CD4-positive, alpha-beta T cell treated with Interleukin-4 for 4 hours (primary cell): ENCODE data around the gene KRT17.
"Not testable (repeated sequence)": the region's sequence is repeated elsewhere in the genome, so short reads cannot be mapped to it uniquely, and the experiment has no call there.

Experiments used
- DNase-seq: peaks from one replicate; pipeline ENCODE4 v3.0.0-alpha.2; 2020

KRT17 gene

DNA sequence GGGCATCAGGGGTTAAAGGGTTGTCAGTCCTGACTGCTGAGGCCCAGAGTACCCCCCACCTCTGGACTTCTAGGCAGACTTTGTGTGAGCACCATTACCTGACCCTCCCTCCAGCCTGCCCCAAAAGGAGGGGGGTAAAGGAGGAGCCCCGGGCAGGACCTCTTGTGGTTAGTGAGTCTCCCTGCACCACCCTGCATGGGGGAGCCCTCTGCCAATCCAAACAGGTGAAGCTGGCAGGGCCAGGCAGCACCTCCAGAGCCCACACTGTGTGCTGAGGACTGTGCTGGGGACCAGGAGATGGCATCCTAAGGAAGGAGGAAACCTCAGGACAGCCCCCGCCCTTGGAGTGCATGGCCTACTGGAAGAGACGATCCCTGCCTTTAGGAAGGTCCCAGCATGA lies 35.1 kb downstream of the KRT17 start:
- no peak for DNase-seq

DNA sequence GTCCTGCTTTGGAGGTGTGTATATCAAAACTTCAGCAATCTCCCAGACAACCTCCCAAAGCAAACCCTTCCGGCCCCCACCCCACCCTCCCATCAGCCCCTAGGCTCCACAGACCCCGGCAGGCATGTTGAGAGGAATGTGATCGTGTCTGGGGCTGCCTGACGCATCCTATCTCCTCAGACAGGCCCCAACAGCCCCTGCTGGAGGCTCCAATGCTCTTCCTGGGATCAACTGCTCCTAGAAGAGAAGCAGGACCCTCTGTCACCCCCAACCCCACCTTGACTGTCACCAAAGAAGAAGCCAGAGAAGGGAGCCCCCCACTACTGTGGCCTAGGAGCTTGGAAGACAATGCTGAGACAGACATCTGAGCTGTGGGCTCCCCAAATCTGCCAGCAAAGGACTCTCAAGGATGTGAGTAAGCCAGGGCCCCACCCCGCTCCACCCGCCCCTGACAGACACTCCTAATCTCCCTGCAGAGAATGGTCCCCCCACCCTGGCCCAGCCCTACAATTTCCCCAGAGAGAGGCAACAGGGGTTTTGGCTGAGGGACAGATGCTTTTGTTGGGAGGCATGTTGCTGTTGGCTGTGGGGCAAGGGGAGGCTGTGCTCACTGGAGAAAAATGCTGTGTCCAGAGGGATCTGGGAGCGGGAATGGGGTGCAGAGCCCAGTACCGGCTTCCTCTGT lies 36.1 kb downstream of the KRT17 start:
- no peak for DNase-seq

DNA sequence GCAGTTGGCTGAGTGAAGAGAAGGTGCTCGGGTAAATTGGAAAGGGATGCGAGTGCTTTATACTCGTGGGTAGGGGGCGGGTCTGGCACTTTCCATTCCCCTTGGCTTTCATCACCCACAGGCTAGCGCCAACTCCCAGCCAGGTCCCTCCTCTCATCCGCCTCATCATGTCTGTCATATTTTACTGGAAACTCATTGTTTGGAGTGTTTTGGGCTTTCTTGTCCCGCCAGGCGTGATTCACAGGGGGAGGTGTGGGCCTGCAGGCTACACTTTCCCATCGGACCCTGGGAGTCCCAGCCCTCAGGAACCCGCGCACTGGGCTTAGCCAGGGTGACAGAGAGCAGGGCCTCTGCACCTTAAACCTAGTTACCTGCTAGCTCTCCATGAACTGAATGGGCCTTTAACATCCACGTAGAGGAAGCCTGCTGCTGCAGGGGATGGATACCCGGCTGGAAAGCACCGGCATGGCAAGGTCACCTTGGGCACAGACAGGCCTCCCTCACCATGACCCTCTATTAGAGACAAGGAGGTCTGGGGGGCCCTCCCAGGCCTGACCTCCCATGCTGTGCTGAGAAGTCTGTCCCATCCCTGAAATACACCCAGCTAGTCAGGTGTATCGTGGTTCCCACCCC lies 37.4 kb downstream of the KRT17 start, which contains the start of gene KRT14:
TSS of gene KRT14 (minus strand) at position 33 of the 633 bp plus-strand sequence. CDS start 61 bp downstream, outside the sequence.
- no peak for DNase-seq

DNA sequence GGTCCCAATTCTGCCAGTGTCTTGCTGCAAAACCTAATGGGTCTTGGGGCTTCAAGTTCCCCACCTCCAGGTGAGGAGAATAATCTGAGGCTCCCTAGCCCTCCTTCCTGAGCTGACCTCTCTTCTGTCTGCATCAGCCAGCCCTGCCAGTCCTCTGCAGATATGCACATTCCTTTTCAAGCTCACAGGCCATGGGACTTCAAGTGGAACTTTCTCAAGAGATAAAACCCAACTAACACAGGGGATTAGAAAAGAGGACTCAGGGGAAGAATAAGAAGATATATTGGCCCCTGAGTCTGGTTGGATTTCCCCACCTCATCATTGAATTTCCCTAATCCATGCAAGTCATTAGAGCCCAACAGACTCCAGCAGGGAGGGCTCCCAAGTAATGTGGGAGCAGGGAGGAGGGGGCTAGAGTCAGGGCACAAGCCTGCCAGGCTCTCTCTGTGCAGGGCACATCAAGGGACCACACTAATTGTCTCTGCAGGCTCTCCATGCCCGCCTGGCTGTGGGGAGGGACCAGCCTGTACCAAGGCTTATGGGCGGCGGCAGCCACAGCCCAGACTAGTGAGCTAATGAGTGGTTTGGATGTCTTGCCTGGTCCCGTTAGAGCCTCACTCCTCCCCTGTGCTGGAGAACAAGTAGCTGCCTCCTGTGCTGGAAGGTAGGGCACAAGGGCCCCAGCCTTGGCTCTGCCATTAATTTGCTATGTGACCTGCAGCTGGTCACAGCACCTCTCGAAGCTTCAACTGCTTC lies 38.9 kb downstream of the KRT17 start:
- DNase-seq: no peak

DNA sequence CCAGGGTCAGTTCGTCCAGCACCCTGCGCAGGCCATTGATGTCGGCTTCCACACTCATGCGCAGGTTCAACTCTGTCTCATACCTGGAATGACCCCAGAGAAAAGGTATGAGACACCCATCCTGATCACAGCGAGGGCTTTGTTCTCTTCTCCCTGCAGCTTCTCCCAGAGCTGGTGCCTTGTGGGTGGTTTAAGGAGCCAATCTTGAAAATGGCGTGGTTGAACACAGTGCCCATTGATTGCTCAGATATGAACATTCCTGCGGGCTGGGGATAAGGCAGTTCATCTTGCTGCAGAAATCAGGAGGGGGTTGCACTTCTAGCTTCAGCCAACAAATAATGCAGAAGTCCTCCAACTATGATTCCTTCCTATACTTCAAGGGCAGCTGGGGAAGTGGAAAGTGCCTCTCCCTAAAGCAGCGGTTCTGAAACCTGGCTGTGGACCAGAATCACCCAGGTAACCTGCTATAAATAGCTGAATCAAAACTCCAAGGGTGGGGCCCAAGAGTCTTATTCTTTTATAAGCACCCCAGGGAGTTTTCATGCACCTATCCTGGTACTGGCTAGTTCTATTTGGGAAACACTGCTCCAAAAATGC lies 39.9 kb downstream of the KRT17 start:
- not testable (repeated sequence) for DNase-seq

DNA sequence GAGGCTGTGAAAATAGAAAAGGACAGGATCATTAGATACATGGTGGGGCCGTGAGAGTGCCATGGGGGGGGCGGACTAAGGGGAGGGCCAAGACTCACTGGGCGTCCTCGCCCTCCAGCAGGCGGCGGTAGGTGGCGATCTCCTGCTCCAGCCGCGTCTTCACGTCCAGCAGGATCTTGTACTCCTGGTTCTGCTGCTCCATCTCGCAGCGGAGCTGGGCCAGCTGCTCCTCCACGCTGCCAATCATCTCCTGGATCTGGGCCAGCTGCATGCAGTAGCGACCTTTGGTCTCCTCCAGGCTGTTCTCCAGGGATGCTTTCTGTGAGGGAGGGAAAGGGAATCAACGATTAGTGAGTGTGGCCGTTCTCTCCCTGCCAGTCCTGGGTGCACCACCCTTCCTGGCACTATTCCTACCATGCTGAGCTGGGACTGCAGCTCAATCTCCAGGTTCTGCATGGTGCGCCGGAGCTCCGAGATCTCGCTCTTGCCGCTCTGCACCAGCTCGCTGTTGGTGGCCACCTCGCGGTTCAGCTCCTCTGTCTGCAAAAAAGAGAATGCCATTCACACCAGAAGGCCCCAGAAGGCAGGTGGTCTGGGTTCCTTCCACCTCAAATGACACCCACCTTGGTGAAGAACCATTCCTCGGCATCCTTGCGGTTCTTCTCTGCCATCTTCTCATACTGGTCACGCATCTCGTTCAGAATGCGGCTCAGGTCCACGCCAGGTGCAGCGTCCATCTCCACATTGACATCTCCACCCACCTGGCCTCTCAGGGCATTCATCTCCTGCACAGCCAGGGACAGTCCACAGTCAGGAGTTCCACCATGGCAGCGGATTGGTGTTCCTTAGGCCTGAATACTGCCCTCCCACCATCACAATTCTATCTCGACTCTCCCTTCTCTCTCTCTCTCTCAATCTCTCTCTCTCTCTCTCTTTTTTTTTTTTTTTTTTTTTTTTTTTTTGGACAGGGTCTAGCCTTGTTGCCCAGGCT lies 40.9 kb downstream of the KRT17 start:
- DNase-seq: no peak

DNA sequence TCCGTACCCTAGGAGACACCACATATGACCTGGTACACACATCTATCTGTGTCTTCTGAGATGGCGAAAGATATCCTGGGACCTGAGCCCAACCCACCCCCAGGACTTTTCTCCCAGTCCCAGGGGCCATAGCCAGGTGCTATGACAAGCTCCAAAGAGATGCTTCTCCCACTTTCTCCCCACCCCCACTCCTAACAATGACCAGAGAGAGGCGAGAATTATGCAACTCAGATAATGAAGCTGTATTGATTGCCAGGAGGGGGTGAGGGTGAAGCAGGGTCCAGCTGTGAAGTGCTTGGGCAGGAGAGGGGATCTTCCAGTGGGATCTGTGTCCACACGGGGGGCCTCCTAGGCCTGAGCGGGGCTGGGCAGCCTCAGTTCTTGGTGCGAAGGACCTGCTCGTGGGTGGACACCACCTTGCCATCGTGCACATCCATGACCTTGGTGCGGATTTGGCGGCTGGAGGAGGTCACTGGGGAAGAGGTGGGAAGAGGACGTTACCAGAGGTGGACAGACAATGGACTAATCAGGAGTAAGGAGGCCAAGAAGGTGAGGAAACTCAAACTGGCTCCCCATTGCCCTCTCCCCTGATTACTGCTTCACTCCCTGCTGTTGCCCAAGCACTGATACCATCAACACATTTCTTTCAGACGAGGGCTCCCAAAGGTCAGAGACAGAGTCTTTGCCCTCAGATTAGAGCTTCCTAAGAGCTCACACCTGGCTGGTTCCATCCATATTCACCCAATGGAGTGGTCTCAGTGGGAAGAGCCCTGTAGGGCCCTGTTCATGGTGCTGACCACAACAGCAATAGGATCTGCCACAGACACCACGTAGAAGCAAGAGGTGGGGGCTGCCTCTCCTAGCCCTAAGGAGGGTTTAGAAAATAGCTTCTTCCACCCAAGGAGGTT lies 42.1 kb downstream of the KRT17 start:
- DNase-seq: not testable (repeated sequence)

DNA sequence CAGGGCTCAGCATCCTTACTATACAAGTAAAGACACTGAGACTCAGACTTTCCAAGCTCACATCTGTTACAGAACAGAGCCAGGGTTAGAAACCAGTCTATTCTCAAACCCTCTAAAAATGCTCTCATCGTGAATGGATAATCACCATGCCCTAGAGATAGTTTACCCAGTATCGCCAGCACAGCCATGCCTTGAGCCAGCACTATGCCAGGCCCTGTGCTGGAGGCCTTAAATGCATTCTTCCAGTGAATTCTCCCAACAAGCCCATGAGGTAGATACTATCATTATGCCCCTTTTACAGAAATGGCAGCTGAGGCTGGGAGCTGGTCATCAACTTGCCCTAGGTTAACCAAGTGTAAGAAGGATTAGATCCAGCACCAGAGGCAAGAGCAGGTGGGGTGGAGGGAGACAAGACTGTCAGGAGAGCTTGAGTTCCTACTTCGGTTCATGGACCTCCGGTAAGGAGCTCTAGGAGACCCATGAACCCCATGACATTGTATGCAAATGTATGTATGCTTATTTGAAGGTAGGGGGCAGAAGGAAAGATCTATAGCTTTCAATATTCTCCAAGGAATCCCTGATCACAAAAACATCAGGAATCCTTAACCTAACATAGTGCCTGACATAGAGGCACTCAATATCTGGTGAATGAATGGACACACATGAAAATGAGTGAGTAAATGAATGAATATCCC lies 42.9 kb downstream of the KRT17 start:
- no peak for DNase-seq

DNA sequence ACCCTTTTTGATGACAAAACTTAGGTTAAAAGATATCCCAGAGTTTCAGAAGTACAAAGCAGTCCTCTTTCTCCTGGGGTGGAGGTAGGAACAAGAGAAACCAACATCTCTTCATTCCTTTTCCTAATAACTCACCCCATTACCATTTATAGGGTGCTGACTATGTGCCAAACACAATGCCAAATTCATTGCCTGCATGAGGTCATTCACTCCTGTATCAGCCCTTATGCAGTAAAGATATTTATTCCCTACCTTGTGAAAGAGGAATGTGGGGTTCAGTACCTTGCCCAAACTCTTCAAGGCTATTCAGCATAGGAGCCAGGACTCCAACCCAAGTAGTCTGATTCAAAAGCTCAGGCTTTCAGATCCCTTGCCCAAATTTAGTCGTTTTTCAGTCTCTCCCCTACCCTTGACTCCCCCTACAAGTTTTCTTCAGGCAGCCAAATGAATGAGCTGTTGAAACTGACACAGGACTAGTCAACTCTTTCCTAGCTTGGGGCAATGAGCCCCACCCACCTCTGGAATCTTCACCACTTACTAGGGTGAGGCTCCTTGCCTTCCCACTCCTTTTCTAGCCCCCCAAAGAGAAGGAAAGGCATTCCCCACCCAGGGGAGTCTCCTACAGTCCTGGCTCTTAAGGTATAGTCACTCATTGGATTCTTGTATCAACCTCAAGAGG lies 43.5 kb downstream of the KRT17 start:
- DNase-seq: no peak

DNA sequence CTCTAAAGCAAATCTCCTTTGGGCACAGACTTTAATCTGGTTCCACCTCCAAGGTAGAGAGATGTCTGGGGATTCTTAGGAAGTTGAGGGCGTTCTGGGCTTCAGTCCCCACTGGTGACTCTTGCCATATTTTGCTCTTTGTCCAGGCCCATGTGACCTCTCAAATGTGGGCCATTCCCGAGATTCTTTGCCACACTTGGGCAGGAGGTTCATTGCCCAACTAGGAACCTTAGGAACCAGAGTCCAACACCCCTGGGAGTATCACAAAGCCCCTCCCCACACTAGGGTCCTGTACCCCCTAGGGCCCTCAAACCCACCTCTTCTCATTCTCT lies 44.2 kb downstream of the KRT17 start:
- no peak for DNase-seq

DNA sequence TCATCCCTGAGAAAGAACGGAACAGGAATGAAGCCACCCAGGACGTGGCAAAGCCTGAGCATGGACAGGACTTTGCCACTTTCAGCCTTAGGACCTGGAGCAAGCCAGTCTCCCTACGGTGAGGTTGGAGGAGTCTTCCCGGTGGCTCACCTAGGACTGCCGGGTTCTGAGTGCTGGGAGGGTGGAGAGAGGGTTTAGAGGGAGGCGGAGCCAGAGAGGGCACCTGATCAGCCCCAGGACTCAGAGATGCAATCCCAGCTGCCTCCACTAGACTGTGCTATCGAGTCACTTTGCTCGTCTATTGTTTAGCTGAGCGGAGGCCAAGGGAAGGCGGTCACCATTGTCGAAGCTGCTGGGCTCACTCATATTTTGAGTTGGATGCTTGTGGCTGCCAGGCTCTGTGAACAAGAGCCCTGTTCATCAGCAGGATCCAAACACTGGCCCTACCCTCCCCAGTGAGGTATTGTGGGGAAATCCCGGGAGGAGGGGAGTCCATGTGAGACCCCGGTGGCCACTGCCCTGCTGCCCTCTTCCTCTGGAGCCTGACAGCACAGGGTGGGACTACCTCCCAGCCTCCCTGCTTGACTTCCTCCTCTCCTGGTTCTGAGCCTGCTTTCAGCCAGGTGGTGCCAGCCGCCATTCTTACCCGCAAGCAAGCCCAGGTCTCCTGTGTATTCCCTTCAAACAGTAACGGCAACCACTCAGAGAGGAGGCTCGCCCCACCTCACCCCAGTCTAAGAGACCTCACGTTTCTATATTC lies 44.7 kb downstream of the KRT17 start:
- peak; percentile 35 for DNase-seq

DNA sequence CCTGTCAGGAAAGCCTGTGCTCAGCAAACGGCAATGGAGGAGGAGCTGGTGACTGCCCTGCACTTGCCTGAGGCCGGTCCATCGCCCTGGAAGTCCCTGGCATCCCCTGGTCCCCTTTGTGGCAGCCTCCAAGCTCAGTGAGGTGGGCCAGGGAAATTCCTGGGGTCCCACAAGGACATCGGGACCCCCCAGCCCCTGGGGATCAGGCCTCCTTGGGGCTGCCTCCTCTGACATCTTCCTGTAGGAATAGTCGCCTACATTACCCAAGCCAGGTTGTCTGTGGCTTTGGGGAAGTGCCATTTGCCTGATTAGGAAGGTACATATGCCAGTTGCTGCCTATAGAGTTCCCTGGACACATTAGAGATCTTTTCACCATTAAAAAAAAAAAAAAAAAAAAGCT lies 45.4 kb downstream of the KRT17 start:
- DNase-seq: no peak

DNA sequence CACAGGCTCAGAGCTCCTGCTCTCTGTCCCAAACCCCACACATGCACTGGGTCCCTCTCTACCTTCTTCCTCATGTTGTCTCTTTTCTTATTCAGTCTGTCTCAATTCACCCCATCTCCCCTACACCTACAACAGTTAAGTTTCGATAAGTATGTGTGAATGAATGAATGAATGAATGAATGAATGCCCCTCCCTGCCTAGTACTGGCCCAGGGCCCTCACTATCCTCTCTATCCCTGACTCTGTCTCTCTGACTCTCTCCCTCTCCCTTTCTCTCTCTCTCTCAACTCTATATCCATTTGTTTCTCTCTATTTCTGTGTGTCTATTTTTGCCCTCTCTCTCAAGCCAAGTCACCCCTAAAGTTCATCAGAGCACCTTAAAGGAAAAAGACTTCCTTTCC lies 45.8 kb downstream of the KRT17 start:
- DNase-seq: no peak

DNA sequence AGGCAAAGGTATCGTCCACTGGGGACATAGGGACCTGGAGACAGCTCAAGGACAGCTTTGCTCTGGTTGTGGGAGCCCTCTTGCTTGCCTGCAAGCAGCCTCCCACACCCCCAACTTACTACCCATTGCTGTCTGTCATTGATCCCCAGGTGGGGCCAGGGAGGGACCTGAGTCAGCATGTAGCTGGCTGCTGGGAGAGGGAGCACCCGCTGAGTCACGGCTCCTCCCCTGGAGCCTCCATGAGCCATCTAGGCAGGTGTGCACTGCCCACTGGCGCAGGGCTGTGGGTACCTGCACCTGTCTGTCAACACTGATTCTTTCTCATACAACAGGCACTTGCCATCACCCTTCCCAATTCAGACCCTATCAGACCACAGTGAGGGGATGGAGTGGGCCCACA lies 47.6 kb downstream of the KRT17 start:
- not testable (repeated sequence) for DNase-seq

DNA sequence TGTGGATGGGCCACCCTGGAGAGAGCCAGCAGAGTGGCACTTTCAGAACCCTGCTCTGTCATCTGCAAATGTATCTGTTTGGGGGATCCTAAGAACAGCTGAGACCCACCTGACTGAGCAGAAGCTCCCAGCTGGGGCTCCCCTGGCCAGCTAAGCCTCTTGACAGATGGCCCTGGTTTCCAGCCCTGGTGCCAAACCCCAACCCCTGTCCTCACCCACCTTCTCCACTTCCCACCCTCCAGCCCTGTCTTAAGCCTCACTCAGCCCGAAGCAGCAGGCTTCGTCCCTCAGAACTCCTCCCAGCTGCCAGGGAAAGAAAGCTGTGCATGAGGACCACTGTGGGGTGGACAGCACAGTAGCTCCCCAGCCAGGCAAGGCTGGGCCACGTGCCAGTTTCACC lies 49.0 kb downstream of the KRT17 start:
- DNase-seq: no peak

DNA sequence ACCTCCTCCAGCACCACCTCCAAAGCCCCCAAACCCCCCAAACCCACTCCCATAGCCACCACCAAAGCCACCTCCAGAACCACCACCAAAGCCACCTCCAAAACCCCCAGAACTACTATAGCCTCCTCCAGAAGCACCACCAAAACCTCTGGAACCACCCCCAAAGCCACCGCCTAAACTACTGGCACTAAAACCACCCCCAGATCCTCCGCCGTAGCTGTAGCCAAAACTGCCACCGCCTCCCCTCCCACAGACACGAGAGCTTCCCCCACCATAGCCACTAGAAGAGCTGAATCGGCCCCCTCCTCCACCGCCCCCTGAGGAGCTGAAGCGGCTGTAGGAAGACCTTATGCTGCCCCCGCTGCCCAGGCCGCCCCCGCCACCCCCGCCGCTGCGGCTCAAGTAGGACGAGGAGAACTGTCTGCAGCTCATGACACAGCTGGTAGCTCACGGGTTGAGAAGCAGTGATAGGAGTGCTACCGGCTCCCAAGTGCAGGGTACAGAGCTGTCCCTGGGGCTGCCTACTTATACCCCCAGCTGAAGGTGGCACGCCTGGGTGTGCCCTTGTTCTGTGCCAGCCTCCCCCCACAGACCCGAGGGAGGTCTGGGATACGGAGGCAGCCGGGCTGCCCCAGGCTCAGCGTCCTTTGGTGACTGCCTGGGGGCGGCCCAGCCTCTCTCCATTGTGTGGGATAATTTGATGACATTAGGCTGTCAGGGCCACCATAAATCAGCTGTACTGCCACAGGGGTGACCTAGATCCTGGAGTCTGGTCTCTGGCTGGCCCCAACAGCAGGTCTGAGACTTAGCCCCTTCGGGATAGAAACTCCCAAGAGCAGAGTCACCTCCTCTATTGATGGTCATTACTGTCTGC lies 52.6 kb downstream of the KRT17 start, which contains the start of gene KRT9:
TSS of gene KRT9 (minus strand) at position 499 of the 874 bp plus-strand sequence. CDS start at position 432, 67 bp downstream.
- no peak for DNase-seq
